ENCODE data around the gene SNX17. TPM values are rescaled to one million over a fixed set of nuclear protein-coding genes. Genes with fewer than 3 reads are reported as not detected.

SNX17 gene
- total RNA-seq: 100 to 1,000 TPM in 1 of 2 donors, 10 to 100 TPM in 1; 84.4 to 133 TPM

GRCh38 chr2:27370026-27370815, at the start of gene SNX17, which contains the start of gene EIF2B4:
SNX17 (plus strand) TSS chr2:27370616; CDS start chr2:27370744, 128 bp downstream.
EIF2B4 (minus strand) TSS chr2:27370338; CDS start chr2:27370314, 24 bp downstream.
- Histone ChIP-seq H3K4me3 (peak within 1 kb of the TSS; percentile 84), H3K27me3 (replicated peaks; ENCODE audit: insufficient read depth) (no peaks in the 10 kb centered on the region), H3K9me3 (no peaks in the 10 kb centered on the region), H3K27ac (peak within 1 kb of the TSS; percentile 88 to 92), H3K4me1 (ENCODE audit: control insufficient read depth in 1 of 2, low read depth in 2 of 2) (peaks cover 18 to 26% of the 10 kb centered on the region in 2 donors), H3K36me3 (peaks cover 57% of the 10 kb centered on the region)
- ATAC-seq (ENCODE audit: insufficient number of reproducible peaks, low FRiP score, low read depth) (peak; percentile 92), DNase-seq (ENCODE audit: low spot score) (peak; percentile 97)
- peak; percentile 50 for TF ChIP-seq CTCF (IDR thresholded peaks at IDR 0.05)

GRCh38 chr2:27320958-27321543, 49.4 kb upstream of the SNX17 start:
- Histone ChIP-seq H3K27me3 (replicated peaks; ENCODE audit: insufficient read depth) (no peaks in the 10 kb centered on the region), H3K36me3 (no peaks in the 10 kb centered on the region), H3K4me1 (ENCODE audit: control insufficient read depth in 1 of 2, low read depth in 2 of 2) (peaks cover 6 to 24% of the 10 kb centered on the region in 2 donors), H3K4me3 (no peak overlapping the region), H3K27ac (no peak overlapping the region), H3K9me3 (no peaks in the 10 kb centered on the region)
- TF ChIP-seq CTCF (IDR thresholded peaks at IDR 0.05): no peak
- ATAC-seq (ENCODE audit: insufficient number of reproducible peaks, low FRiP score, low read depth): no peak
- DNase-seq (ENCODE audit: low spot score): no peak

- Histone ChIP-seq H3K9me3 (no peaks in the 10 kb centered on the region), H3K4me1 (ENCODE audit: control insufficient read depth in 1 of 2, low read depth in 2 of 2) (peaks cover 6 to 24% of the 10 kb centered on the region in 2 donors), H3K27me3 (replicated peaks; ENCODE audit: insufficient read depth) (no peaks in the 10 kb centered on the region), H3K4me3 (peak overlapping the region; percentile 84), H3K27ac (peak overlapping the region; percentile 59 to 86), H3K36me3 (peaks cover 8% of the 10 kb centered on the region)
- DNase-seq (ENCODE audit: low spot score): no peak
- TF ChIP-seq CTCF (IDR thresholded peaks at IDR 0.05): no peak
- ATAC-seq (ENCODE audit: insufficient number of reproducible peaks, low FRiP score, low read depth): no peak
Observed at GRCh38 chr2:27322301-27322765, 48.1 kb upstream of the SNX17 start.

- H3K9me3 ChIP-seq: no peaks in the 10 kb centered on the region
- DNase-seq (ENCODE audit: low spot score) (peak; percentile 71), ATAC-seq (ENCODE audit: insufficient number of reproducible peaks, low FRiP score, low read depth) (peak; percentile 78)
- peaks cover 14% of the 10 kb centered on the region for H3K36me3 ChIP-seq
- TF ChIP-seq CTCF (IDR thresholded peaks at IDR 0.05): no peak
- peak within 1 kb of the TSS; percentile 84 for H3K4me3 ChIP-seq
- H3K4me1 ChIP-seq (ENCODE audit: control insufficient read depth in 1 of 2, low read depth in 2 of 2): peaks cover 6 to 24% of the 10 kb centered on the region in 2 donors
- H3K27ac ChIP-seq: peak within 1 kb of the TSS; percentile 86
- no peaks in the 10 kb centered on the region for H3K27me3 ChIP-seq (replicated peaks; ENCODE audit: insufficient read depth)
Observed at GRCh38 chr2:27322766-27323595, 47.4 kb upstream of the SNX17 start, which contains the start of gene MPV17. MPV17 (minus strand) TSS chr2:27323097; CDS start chr2:27322517, 580 bp downstream.
